ENCODE results near the gene REXO5. TPM values are rescaled to one million over a fixed set of nuclear protein-coding genes. Genes with fewer than 3 reads are reported as not detected.

Gene REXO5
- total RNA-seq, 1 experiment from 2014 or later, result 6.7 TPM

DNA sequence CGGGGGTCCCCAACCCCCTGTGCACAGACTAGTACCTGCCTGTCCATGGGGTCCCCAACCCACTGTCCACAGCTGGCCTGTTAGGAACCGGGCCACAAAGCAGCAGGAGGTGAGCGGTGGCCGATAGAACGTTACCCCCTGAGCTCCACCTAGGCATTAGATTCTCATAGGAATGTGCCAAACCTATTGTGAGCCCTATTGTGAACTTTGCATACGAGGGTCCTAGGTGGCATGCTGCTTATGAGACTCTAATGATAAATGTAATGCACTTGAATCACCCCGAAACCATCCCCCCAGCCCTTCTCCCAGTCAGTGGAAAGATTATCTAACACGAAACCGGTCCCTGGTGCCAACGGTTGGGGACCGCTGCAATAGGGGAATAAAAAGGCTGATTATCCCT, 1.5 kb downstream of the REXO5 start:
- Histone ChIP-seq H4K91ac (ENCODE audit: insufficient read length, low read depth, low read length) (no peak overlapping the region), H3K79me1 (ENCODE audit: insufficient read depth, low read depth, low read length, poor library complexity, severe bottlenecking) (no peaks in the 10 kb centered on the region), H4K5ac (ENCODE audit: insufficient read length, low read depth, low read length) (no peak overlapping the region), H3K9ac (ENCODE audit: extremely low read depth, insufficient read length, low read length) (no peak overlapping the region), H3K9me3 (ENCODE audit: control insufficient read depth, low read depth, low read length) (no peaks in the 10 kb centered on the region), H3K27me3 (ENCODE audit: insufficient read depth, low read length) (no peaks in the 10 kb centered on the region), H2BK20ac (ENCODE audit: low read depth, low read length, poor library complexity, severe bottlenecking) (no peak overlapping the region), H3K23ac (ENCODE audit: insufficient read length, low read depth, low read length) (no peak overlapping the region), H2AFZ (ENCODE audit: low read length) (no peak overlapping the region), H3K79me2 (ENCODE audit: insufficient read depth, low read length) (no peaks in the 10 kb centered on the region), H3K4ac (ENCODE audit: low read depth, low read length) (no peak overlapping the region), H3K14ac (ENCODE audit: insufficient read depth, low read length) (no peak overlapping the region), H3T11ph (ENCODE audit: low read length) (no peak overlapping the region), H3K56ac (ENCODE audit: insufficient read length, low read depth, low read length) (no peak overlapping the region), H2BK15ac (ENCODE audit: low read depth, low read length) (no peak overlapping the region), H3K23me2 (ENCODE audit: insufficient read length, low read depth, low read length, poor library complexity, severe bottlenecking) (peaks cover 2% of the 10 kb centered on the region), H2BK120ac (ENCODE audit: low read depth, low read length, poor library complexity, severe bottlenecking) (no peak overlapping the region), H3K4me1 (ENCODE audit: insufficient read depth, low read length) (no peaks in the 10 kb centered on the region), H3K4me2 (ENCODE audit: insufficient read depth, insufficient read length, low read length) (no peak overlapping the region), H4K8ac (replicated peaks; ENCODE audit: insufficient read length, low read depth, low read length) (no peak overlapping the region), H2BK5ac (ENCODE audit: insufficient read length, low read length) (no peak overlapping the region), H2AK5ac (ENCODE audit: insufficient read length, low read length) (no peak overlapping the region), H4K20me1 (ENCODE audit: control insufficient read depth, insufficient read depth, insufficient read length) (no peaks in the 10 kb centered on the region), H3K27ac (ENCODE audit: insufficient read length, low read depth, low read length) (no peak overlapping the region), H2BK12ac (ENCODE audit: insufficient read length, low read depth, low read length) (no peak overlapping the region), H3K18ac (ENCODE audit: insufficient read length, low read depth, low read length) (no peak overlapping the region)
- Mint-ChIP-seq H3K36me3 (ENCODE audit: insufficient read depth in 1 of 3, low read depth in 3 of 3) (no peaks in the 10 kb centered on the region), H3K27me3 (ENCODE audit: low read depth) (no peaks in the 10 kb centered on the region), H3K4me1 (peaks cover 11 to 15% of the 10 kb centered on the region in 2 experiments), H3K4me3 (peak overlapping the region; percentile 95 to 98), H3K27ac (peak overlapping the region in 1 of 3 experiments; percentile 30; a peak in 1 of 7 replicates), H3K9me3 (no peaks in the 10 kb centered on the region)
- TF ChIP-seq CTCF (conservative IDR thresholded peaks at IDR 0.05), result no peak
- no peak for DNase-seq
- no CpG with 5 or more reads among the region's 11 CpGs for WGBS (ENCODE audit: extremely low coverage, insufficient read length, low lambda C conversion rate)

Data from H9 (cell line).